NCI-H2081 (cell line): ENCODE data around the gene P2RY12.
"Not testable (repeated sequence)": the region's sequence is repeated elsewhere in the genome, so short reads cannot be mapped to it uniquely, and the experiment has no call there.

Experiments used
- DNase-seq, 2 experiments: peaks; one replicate each; lab custom pipeline; 2025; lab: John Stamatoyannopoulos, UW

Gene P2RY12

DNA sequence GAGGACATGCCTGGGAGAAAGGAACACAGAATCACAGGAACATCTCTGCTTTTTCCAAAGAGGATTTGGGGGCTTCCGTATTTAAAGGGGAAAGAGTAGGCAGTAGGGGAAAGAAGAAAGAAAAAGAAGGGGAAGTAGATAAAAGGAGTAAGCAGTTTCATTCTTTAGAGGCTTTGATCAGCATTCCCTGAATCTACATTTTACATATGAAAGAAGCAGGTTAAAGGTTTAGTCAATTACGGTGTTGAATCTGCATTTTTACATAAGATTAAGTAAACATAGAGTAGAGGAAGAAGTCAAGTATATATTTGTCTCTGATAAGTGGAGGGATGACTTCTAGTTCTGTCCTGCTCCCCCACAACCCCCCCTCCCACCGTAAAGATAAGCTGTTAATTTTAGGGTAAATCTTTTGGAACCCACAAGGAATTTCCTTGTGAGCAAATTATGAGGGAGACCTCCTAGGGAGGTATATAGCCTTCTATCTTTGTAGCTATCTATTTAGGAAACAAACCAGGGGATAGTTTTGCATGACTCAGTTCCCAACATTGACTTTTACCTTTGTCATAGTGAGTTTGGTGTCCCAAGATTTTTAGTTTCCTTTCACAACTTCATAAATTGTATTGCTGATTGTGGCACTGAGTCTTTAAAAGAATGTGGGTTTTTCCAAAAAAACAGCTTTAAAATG, 8.7 kb upstream of the P2RY12 start:
- no peak for DNase-seq

DNA sequence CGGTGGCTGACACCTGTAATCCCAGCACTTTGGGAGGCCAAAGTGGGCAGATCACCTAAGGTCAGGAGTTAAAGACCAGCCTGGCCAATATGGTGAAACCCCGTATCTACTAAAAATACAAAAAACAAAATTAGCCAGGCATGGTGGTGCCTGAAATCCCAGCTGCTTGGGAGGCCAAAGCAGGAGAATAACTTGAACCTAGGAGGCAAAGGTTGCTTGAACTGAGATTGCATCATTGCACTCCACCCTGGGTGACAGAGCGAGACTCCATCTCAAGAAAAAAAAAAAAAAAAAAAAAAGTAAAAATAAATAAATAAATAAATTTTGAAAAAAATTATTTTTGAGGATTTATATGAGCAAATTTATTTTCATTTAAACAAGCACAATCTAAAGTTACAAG, 7.6 kb upstream of the P2RY12 start:
- not testable (repeated sequence) for DNase-seq

DNA sequence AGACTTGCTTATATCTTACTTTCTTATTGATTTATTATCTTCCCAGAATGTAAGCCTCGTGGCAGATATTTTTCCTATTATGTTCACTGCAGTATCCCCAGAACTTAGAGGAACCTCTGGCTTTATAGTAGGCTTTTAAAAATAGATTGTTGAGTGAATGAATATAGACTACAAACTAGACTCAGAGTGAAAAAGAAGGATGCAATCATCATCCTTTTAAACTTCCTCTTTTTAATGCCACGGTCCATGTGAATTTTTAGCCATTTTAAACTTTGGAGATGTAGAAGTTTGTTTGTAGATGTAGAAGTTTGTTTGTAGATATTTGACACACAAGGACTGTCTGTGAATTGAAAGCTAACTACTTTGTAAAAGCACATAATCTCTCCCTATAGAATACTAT, 7.2 kb upstream of the P2RY12 start:
- no peak for DNase-seq

DNA sequence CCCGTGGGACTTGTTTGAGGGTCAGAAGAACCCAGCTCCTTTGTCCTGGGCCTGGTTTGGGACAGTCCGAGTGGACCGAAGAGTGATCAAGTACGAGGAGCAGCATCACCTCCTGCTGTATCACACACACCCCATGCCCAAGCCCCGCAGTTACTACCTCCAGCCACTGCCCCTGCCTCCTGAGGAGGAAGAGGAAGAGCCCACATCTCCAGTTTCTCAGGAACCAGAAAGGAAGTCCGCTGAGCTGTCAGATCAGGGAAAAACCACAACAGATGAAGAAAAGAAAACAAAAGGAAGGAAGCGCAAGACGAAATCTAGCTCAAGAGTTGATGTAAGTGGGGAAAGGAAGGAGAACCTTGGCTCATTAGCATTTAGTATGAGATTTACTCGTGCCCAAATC, 3.3 kb upstream of the P2RY12 start:
- DNase-seq, result no peak

DNA sequence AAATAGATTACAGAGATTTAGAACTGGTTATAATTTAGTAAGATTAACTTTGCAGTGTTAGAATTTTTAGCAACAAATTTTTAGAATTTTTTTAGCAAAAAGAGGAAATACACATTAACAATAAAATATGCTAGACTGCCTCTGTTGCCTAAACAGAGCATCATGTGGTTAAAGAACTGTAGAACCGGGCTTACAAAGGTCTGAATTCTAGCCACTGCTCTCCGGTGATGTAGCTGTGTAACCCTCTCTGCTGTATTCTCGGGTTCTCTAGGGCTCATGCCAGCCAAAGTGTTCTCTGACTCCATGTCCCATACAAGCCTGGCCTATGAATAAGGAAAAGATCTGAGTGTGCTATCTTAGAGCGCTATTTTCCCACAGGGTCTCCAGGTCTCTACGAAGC, 2.9 kb upstream of the P2RY12 start:
- no peak for DNase-seq

DNA sequence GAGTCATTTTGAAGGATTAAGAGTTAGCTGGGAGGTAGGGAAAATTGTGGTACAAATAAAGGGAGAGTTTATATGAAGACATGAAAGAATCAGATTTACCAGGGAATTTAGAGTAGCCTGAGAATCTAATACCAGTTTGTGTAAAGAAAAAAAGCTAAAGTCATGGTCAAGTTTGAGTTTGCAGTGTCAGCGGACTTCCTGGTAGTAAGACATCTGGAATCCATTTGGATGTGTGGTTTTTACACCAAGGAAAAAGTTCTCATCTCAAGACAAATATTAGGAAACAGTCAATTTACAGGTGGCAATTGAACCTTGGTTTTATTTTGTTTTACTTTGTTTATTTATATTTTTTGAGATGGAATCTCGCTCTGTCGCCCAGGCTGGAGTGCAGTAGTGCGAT, 1.5 kb upstream of the P2RY12 start:
- no peak for DNase-seq

DNA sequence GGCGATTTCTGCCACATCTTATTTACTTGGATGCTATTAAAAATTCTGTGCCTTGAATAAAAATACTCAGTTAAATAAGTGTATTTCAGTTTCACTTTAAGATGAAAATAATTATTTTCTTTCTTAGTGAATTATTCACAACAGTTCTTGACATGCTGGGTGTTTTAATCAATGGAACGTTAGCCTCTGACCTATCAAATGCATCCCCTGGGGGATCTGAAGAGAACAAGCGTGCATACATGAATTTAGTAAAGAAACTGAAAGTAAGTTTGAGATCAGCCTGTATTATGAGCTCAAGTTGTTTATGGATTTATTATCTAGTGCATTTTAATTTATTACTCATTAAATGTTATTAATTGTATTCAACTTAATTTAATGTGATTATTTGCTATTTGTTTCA, 597 bp downstream of the P2RY12 start:
- no peak for DNase-seq

DNA sequence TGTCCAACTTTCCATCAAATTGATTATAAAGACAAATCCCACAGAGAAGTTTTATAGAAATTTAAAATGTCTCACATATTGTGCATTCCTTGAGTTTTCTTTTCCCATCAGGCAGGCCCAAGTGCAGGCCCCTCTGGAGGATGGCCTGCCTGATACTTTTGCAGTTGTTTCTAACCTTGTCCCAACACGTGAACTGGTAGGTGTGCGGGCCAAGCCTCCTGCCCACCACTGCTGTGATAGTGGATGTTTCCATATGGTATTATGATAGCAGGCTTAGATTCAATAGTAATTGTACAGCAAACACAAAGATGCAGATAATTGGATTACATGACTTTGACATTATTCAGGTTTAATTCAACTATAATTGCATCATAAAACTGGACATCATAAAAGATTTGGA, 1.4 kb downstream of the P2RY12 start:
- DNase-seq, result no peak

DNA sequence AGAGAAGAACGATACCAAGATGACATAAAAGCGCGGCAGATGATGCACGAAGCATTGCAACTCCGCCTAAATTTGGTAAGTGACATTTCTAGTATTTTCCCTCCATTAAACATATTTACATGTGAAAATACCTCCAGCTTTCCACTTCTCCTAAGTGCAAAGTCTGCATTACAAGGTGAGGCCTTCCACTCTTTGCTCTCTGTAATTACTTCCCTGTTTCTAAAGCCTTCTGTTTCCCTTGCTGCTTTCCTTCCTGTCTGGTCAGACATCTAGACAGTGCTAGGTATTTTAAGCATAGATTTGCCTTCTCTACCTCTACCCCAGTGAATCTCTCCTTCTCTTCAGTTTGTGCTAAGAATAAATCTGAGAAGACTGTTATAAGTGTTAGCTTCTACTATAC, 1.9 kb downstream of the P2RY12 start:
- DNase-seq, result no peak

DNA sequence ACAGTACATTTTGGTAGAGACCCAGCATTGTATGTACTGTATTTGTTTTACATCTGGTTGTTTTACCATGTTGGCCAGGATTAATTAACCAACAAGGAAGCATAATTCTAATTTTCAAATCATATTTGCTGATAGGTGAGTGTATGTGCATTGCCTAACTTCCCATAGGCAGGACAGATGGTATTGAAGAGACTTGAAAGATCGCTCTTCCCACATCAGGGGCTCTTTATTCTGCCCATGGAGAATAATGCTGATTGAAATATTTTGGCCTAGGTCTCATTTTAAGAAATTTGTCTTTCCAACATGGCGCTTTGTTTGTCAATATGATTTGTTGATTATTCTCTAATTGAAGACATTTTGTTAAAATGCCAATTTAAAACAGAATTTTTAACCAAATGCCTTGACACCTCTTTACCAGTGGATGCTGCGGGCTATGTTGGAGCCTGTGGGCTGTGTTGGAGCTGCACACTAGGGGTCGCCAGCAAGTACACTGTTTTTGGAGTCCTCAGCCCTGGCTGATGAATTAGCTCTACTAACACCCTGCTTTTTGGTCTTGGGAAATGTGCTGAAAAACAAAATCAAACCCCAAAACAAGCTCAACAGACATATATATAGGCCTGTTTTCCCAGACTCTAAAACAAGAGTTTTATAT, 5.3 kb downstream of the P2RY12 start:
- peak in 1 of 2 experiments; percentile 9 for DNase-seq

DNA sequence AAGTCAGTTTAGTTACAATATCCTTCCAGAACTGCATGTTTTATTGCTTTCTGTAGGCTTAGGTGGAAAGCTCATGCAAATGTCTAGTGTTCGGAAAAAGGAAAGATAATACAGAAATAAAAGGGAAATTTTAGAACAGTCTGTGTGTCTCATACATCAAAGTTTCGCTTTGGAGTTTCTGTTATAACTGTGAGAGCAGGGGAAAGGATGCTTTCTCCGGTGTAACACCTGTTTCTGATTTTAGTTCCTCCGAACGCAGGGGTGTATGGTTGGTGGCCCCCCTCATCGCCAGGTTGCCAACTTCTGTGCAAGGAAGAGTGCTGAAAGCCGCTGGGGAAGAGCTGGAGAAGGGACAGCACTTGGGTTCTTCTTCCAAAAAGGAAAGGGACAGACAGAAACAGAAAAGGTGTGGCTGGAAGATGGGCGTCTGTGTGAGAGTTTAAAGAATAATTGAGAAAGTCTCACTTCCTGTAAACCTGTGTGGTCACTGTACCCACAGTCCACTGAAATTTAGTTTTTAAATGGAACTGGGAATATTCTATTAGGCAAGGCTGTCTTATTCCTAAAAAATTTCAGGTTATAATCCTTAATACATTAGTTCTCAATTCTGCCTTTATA, 6.7 kb downstream of the P2RY12 start:
- DNase-seq, result no peak

DNA sequence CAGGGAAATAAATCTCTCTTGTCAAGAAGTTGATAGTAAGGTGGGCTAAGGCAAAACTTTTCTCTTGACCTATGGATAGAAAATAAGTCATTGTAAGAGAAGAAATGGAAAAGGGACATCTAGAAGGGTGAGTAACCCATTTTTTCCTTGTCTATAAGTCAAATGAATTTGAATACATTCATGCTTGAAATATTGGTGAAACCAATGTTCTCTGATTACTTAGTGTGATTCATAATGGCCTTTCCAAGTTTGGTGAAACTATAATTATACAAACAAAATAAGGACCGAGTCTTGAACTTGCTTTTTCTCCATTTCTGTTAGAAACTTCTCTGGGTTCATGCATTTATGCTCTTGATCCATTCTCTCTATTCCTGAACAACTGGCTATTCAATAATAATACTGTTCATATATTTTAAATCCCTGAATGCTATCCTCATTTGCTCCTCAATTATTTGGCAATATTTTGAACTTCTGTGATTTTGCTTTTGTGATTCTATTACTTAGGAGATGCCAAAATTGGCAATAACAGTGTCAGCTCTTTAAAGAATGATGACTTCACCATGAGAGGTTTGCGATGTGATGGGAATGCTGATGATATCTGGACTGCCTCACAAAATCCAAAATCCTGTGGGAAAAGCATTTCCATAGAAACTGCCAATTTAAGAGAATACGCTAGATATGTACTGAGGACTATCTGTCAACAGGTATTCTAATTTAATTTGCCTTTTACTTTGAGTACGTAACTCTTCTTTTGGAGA, 12.3 kb downstream of the P2RY12 start:
- no peak for DNase-seq

DNA sequence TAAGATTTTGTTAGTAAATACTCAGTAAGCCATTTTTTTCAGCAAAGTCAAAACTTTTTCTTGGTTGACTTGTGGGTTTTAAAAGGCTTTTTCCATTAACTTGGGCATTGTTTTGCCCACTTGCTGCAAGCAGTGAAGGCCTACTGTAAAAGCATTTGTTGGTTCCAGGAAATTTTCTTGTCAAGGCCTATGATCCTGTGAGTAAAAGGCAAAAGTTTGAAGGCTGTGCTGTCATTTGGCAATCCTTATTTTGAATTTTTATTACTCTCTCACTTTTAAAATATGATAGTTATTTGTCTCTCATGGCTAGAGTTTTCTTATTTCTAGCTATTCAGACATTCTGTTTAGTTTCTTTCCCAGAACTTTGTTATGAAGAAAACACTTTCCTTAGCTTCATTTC, 13.0 kb downstream of the P2RY12 start:
- no peak for DNase-seq

DNA sequence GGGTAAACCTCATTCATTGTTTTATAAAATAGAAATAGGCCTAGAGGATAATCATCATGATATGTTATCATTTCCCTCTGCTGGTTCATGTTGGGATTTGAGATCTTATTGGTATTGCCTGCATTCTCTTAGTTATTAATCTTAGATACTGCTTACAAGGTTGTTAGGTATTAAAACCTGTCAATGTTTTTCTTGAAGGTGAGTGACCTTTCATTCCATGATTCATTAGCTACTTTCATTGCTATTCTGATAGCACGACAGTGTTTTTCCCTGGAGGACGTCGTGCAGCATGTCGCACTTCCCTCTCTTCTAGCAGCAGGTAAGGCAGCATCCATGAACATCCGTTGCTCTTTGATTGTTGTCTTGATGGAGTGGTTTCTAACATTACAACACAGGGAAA, 17.1 kb downstream of the P2RY12 start:
- DNase-seq, result no peak

DNA sequence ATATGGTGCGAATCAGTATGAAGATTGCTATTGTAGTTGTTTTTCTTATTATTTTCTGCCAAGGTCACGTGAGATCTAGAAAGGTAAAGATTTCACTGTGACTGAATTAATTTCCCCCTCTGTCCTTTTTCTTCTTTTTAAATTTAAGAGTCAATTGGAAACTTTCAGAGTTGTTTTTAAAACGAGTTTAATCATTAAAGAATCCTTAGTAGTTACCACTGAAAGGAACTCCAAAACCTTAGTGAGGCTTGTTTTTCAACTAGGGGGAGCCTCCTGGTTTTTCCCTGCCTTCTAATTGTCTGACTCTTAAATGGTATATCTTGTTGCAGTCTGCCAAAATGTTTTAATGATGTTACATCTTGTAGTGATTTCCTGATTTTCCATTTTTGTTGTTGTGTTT, 17.6 kb downstream of the P2RY12 start:
- no peak for DNase-seq

DNA sequence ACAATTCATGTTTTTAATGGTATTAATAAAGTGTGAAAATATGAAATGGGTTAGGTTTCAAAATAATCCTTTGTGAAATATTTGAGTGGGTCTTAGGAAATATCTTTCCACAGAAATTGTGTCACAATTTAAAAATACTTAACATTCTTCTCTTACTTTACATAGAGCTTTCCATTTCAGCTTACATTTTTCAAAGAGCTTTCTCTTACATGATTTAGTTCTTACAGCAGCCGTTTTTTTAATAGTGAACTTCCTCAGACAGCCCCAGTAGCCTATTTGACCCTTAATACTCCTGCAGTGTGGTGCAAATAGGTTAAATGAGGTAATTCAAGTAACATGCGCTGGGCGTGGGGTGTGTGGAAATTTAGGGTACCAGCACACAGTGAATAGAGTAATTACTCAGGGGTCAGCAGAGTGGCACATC, 21.8 kb downstream of the P2RY12 start:
- DNase-seq, result no peak

DNA sequence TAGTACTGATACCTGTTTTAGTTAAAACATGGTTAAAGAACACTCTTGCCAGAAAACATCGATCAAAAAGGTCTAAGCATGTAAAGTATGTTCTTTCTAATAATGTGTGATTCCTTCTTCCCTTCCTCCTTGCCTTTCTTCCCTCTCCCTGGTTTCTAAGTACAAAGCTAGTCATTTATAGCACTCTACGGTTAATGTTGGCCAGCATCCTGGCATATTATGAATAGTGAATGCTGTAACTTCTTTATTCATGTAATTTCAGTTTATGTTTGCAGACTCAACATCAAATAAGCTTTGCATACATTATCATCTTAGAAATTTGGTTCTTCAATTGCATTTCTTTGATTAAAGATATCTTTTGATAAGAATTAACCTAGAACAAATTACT, 27.1 kb downstream of the P2RY12 start:
- DNase-seq, result peak in 1 of 2 experiments; percentile 9

DNA sequence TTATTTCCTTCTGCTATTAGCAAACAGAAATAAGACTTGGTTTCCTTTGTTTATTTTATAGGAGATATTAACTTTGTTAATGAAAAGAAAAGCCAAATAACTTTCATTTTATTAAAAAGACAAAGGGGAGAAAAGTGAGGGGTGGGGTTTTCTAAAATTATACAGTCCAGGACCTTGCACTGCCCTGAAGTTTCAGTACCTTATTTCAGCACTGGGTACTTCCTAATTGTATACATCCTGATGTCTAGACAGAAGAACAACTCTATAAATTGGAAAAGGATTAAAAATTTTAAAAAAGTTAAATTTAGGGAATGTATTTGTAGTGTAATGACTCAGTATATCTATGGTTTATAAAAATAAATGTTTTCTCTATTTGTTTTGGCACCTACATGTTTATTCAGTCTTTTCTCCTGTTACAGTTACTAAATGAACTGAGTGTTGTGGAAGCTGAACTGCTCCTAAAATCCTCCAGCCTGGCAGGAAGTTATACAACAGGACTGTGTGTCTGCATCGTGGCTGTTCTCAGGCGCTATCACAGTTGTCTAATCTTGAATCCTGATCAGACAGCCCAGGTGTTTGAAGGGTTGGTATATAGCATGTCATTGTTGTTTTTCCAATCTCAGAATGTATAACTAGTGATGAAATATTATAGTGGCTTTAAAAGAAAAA, 27.6 kb downstream of the P2RY12 start:
- peak in 1 of 2 experiments; percentile 30 for DNase-seq

DNA sequence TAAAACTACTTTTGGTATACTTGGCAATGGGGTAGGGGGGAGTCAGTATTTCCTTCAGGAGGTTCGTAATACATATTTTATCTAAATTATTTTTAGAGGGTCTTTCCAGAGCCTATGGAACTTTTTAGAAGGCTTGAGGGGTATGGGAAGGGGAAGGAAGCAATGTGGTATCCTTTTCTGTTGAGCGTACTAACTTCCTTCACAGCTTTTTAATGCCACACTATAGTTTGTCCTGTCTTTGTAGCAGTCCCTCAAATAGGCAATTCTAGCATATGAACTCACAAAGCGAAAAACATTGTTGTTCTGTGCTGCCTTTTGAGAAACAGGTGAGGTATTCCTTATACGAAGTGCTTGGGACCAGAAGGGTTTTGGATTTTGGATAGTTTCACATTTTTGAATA, 32.9 kb downstream of the P2RY12 start:
- no peak for DNase-seq

DNA sequence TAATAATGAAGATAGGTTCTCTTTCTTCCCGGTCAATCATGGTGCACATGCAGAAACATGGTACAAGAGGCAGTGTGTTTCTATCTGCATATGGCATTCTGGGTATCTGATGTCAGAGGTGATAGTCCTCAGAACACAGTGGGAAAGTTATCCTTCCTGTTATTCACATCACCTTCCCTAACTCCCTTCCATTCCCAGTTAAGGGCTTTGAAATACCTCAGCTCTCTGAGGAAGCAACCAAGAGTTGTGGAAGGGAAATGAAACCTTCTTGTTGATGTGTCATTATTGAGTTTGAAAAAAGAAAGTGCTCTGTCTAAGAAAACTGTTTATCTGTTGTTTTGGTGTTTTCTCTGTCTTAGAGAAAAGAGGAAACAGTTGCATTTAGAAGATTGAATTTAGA, 33.3 kb downstream of the P2RY12 start:
- DNase-seq, result no peak

DNA sequence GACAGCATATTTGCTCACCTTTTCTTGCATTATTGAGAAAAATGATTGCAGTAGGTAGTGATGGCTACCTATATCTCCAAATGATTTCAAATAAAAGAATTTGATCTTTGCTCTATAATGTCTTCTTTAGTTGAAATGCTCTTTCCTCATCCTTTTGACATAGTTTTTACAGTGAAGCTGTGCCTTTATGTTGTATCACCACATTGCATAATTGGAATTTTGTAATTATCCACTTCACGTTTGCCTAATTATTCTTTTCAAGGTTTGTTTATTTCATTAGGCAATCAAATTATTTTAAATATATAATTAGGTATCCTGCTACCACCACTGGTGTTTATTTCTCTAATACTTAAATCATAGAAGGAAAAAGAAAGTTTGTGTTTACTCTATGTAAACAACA, 33.9 kb downstream of the P2RY12 start:
- no peak for DNase-seq

DNA sequence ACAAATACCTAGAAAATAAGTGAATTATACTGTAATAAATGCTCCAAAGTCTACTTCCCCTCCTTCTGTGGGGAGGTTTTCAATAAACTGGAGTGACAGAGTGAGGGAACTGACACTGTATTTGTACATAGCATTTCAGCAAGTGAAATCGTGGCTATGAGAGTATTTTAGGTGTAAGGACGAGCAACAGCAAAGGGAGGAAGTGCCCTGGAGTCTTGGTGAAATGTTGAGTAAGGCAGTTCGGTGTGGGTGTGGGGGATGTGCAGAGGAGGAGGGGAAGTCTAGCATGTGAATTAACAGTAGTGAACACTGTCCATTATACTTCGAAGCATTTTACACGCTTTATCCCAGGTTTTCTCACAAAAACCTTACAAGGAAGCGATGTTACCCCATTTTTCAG, 37.1 kb downstream of the P2RY12 start:
- DNase-seq, result no peak
